Common myeloid progenitor, CD34-positive (primary cell): ENCODE results near the gene EIF2A.

Experiments
- CTCF ChIA-PET: fragments of 350-600 bp; sonication (Branson Sonifier 250); formaldehyde crosslinking; loops from one replicate; lab custom pipeline; 2021; ENCODE audit warnings: antibody characterized with exemption; lab: Charles Lee
- POLR2A ChIA-PET: fragments of 350-600 bp; sonication (Branson Sonifier 250); formaldehyde crosslinking; loops from one replicate; lab custom pipeline; 2021; ENCODE audit warnings: antibody characterized with exemption; lab: Charles Lee
- DNase-seq, 3 donors: peaks; one replicate each; pipeline versions ENCODE4 v3.0.0 to v3.0.0-alpha.2; 2013
- H3K27ac ChIP-seq, 2 experiments: 1 replicate in 1 of 2; 2 replicates in 1 of 2; pipeline ENCODE4 v1.7.0; 2013; ENCODE audit warnings: inconsistent platforms in 2 of 2, low read length in 2 of 2, mild to moderate bottlenecking in 2 of 2, low read depth in 1 of 2, moderate library complexity in 1 of 2; ENCODE audit not compliant: severe bottlenecking in 2 of 2, insufficient read depth in 1 of 2, poor library complexity in 1 of 2
- H3K27me3 ChIP-seq, 5 experiments: replicated peaks in 2 of 5; 1 replicate in 3 of 5; 2 replicates in 2 of 5; pipeline versions ENCODE4 v1.6.1 to v1.7.0; 2013; ENCODE audit warnings: low read length in 4 of 5, mild to moderate bottlenecking in 2 of 5, moderate library complexity in 2 of 5, inconsistent platforms in 1 of 5; ENCODE audit not compliant: insufficient read depth in 5 of 5, control insufficient read depth in 4 of 5
- H3K36me3 ChIP-seq, 4 experiments: 1 replicate in 2 of 4; 2 replicates in 2 of 4; pipeline versions ENCODE4 v1.6.1 to v1.7.0; 2013; ENCODE audit warnings: low read length in 3 of 4, control low read depth in 1 of 4, mild to moderate bottlenecking in 1 of 4; ENCODE audit not compliant: control insufficient read depth in 4 of 4, insufficient read depth in 4 of 4
- H3K4me1 ChIP-seq, 4 experiments: 1 replicate in 3 of 4; 2 replicates in 1 of 4; pipeline versions ENCODE4 v1.6.1 to v1.7.1; 2013; ENCODE audit warnings: low read length in 3 of 4, mild to moderate bottlenecking in 3 of 4, control low read depth in 1 of 4, inconsistent platforms in 1 of 4, moderate library complexity in 1 of 4; ENCODE audit not compliant: control insufficient read depth in 4 of 4, insufficient read depth in 4 of 4; ENCODE audit errors: control extremely low read depth in 1 of 4
- H3K4me3 ChIP-seq, 7 experiments: 1 replicate in 4 of 7; 2 replicates in 3 of 7; pipeline versions ENCODE4 v1.5.1 to v1.7.0; 2013; ENCODE audit warnings: mild to moderate bottlenecking in 7 of 7, low read length in 6 of 7, moderate library complexity in 6 of 7, inconsistent platforms in 2 of 7, low read depth in 2 of 7, control low read depth in 1 of 7; ENCODE audit not compliant: insufficient read depth in 4 of 7, control insufficient read depth in 1 of 7; ENCODE audit errors: extremely low read depth in 1 of 7
- H3K9me3 ChIP-seq, 5 experiments: 1 replicate in 4 of 5; 2 replicates in 1 of 5; pipeline versions ENCODE4 v1.6.1 to v1.7.1; 2013; ENCODE audit warnings: low read length in 4 of 5, mild to moderate bottlenecking in 2 of 5, inconsistent platforms in 1 of 5, low read depth in 1 of 5, moderate library complexity in 1 of 5; ENCODE audit not compliant: control insufficient read depth in 4 of 5, insufficient read depth in 2 of 5; ENCODE audit errors: control extremely low read depth in 1 of 5
- WGBS: methylation state at CpG from one replicate; pipeline ENCODE4 v1.1.5; 2013; ENCODE audit not compliant: insufficient coverage; 5-methylcytosine and 5-hydroxymethylcytosine counted together

Gene EIF2A

GRCh38 chr3:150547045-150547741 is 606 bp downstream of the EIF2A start:
- ChIA-PET POLR2A (interaction anchor here (0.8 to 1.4 kb wide), 5 partner anchors 14 to 536 kb away, joined by 3 to 4 read pairs (median 3); partner anchors contain the start of genes SELENOT and TSC22D2), CTCF (interaction anchor here (1.5 kb wide), 1 partner anchor 10 kb away, joined by 6 read pairs; no protein-coding TSS in a partner anchor)
- DNase-seq = peak in 1 of 3 donors; percentile 16
- Histone ChIP-seq H3K4me3 (peak overlapping the region; percentile 69 to 100 (median 94)), H3K9me3 (no peaks in the 10 kb centered on the region), H3K27ac (peak overlapping the region; percentile 99), H3K27me3 (no peaks in the 10 kb centered on the region), H3K36me3 (peaks cover 6 to 30% (median 12%) of the 10 kb centered on the region in 4 experiments), H3K4me1 (peaks cover 11 to 32% (median 24%) of the 10 kb centered on the region in 4 experiments)
- 15% methylated on average over 4 of the region's 7 CpGs for WGBS

DNA sequence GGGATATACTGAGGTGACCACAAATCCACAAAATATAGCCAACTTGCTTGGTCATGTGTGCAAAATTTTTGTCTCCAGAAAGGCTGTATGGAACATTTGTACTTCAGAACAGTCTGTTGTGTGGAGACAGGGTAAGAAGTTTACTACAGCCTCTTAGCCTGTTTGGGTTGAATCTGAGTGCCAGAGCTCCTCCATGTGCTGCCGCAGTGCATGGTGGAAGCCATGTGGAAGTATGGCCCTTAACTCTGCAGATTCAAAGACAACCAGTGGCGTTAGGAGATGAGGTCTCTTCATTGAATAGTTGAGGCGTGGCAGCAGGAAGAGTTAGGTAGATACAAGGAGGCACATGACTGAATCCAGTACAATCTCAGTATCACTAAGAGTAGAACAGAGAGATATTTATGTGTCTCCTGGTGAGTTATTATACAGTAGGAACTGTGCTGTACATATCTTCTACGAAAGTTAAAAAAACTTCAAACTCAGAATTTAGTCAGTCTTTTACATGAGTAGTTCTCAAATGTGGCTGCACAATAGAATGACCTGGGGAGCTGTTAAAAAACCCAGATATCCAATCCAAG is 9.4 kb downstream of the EIF2A start:
- WGBS = 100% methylated on average over 1 of the region's 4 CpGs
- Histone ChIP-seq H3K4me3 (no peak overlapping the region), H3K27me3 (no peaks in the 10 kb centered on the region), H3K27ac (peak overlapping the region in 1 of 2 experiments; percentile 2), H3K4me1 (no peaks in the 10 kb centered on the region), H3K36me3 (peaks cover 8 to 51% (median 23%) of the 10 kb centered on the region in 4 experiments), H3K9me3 (no peaks in the 10 kb centered on the region)
- POLR2A ChIA-PET = no interaction called here
- DNase-seq = no peak
- CTCF ChIA-PET = interaction anchor here (1.6 to 1.9 kb wide), 2 partner anchors 12 to 27 kb away, joined by 5 to 7 read pairs; no protein-coding TSS in a partner anchor

DNA sequence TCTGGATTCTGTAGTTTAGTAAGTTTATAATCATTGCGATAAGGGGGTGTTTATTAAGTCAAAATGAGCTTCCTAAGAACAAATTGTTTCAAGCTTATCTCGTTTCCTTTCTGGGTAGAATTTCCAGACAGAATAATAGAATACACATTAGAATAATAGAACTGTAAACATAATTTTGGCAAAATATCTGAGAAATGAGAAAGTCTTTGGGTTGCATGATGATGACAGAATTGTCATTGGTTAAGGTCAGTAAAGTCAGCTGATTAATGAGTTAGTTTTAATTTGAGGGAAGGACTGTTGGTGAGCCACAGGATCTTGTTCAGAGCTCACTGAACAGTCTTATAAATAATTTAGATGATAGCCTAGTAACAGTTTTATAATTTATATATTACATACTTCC is 10.2 kb downstream of the EIF2A start:
- H3K36me3 ChIP-seq = peaks cover 8 to 50% (median 25%) of the 10 kb centered on the region in 4 experiments
- WGBS = no CpG with 5 or more reads among the region's 2 CpGs
- H3K4me1 ChIP-seq = no peaks in the 10 kb centered on the region
- no peak overlapping the region for H3K27ac ChIP-seq
- no peaks in the 10 kb centered on the region for H3K27me3 ChIP-seq
- no peak for DNase-seq
- H3K4me3 ChIP-seq = no peak overlapping the region
- ChIA-PET CTCF (interaction anchor here (1.6 to 1.9 kb wide), 3 partner anchors 9 to 27 kb away, joined by 5 to 7 read pairs (median 6); no protein-coding TSS in a partner anchor), POLR2A (interaction anchor here (0.6 kb wide), 1 partner anchor 16 kb away, joined by 3 read pairs; no protein-coding TSS in a partner anchor)
- H3K9me3 ChIP-seq = no peaks in the 10 kb centered on the region

- no CpG with 5 or more reads among the region's 1 CpG for WGBS
These were observed 11.1 kb downstream of the EIF2A start for GRCh38 chr3:150557725-150558124.

GRCh38 chr3:150564243-150564642 is 17.7 kb downstream of the EIF2A start:
- H3K27ac ChIP-seq = no peak overlapping the region
- POLR2A ChIA-PET = no interaction called here
- WGBS = no CpG with 5 or more reads among the region's 2 CpGs
- no peak overlapping the region for H3K4me3 ChIP-seq
- peaks cover 12 to 57% (median 35%) of the 10 kb centered on the region in 4 experiments for H3K36me3 ChIP-seq
- no peak for DNase-seq
- H3K27me3 ChIP-seq = no peaks in the 10 kb centered on the region
- H3K4me1 ChIP-seq = no peaks in the 10 kb centered on the region
- CTCF ChIA-PET = interaction anchor here (1.5 kb wide), 1 partner anchor 13 kb away, joined by 7 read pairs; no protein-coding TSS in a partner anchor
- H3K9me3 ChIP-seq = no peaks in the 10 kb centered on the region

More at GRCh38 chr3:150557725-150558124, 11.1 kb downstream of the EIF2A start:
- Histone ChIP-seq H3K4me1 (no peaks in the 10 kb centered on the region), H3K27me3 (no peaks in the 10 kb centered on the region), H3K36me3 (peaks cover 10 to 48% (median 25%) of the 10 kb centered on the region in 4 experiments), H3K4me3 (no peak overlapping the region), H3K27ac (no peak overlapping the region), H3K9me3 (no peaks in the 10 kb centered on the region)
- DNase-seq = no peak
- ChIA-PET POLR2A (interaction anchor here (0.6 kb wide), 1 partner anchor 15 kb away, joined by 3 read pairs; no protein-coding TSS in a partner anchor), CTCF (interaction anchor here (1.6 to 1.9 kb wide), 2 partner anchors 10 to 28 kb away, joined by 5 to 6 read pairs; no protein-coding TSS in a partner anchor)

- DNase-seq = no peak
- WGBS = 100% methylated on average over 1 of the region's 1 CpG
- Histone ChIP-seq H3K4me1 (no peaks in the 10 kb centered on the region), H3K27ac (no peak overlapping the region), H3K9me3 (no peaks in the 10 kb centered on the region), H3K36me3 (peaks cover 14 to 65% (median 45%) of the 10 kb centered on the region in 4 experiments), H3K4me3 (no peak overlapping the region), H3K27me3 (no peaks in the 10 kb centered on the region)
- ChIA-PET POLR2A (no interaction called here), CTCF (interaction anchor here (0.7 to 1.7 kb wide), 4 partner anchors 8 to 40 kb away, joined by 3 to 7 read pairs (median 3); no protein-coding TSS in a partner anchor)
These were observed 20.7 kb downstream of the EIF2A start for GRCh38 chr3:150567328-150567727.
